Retinal pigment epithelial cell (primary cell): ENCODE data around the gene MROH2A.
A peak's percentile ranks its signal among the peaks of the same experiment; 100 is the strongest.
"Not testable (repeated sequence)": the region's sequence is repeated elsewhere in the genome, so short reads cannot be mapped to it uniquely, and the experiment has no call there.

Experiments
- DNase-seq: peaks from one replicate; pipeline ENCODE4 v3.0.0-alpha.2; 2010; ENCODE audit warnings: low read depth
- H3K4me3 ChIP-seq: 2 replicates; pipeline ENCODE4 v1.5.1; 2011; ENCODE audit warnings: mild to moderate bottlenecking, low read length, control low read depth, moderate library complexity
- TF ChIP-seq, protein P1 (sequence below): conservative IDR thresholded peaks from 2 replicates; pipeline ENCODE4 v1.5.1; 2011; ENCODE audit warnings: low read depth, low read length, control low read depth, inconsistent platforms

Gene MROH2A

DNA sequence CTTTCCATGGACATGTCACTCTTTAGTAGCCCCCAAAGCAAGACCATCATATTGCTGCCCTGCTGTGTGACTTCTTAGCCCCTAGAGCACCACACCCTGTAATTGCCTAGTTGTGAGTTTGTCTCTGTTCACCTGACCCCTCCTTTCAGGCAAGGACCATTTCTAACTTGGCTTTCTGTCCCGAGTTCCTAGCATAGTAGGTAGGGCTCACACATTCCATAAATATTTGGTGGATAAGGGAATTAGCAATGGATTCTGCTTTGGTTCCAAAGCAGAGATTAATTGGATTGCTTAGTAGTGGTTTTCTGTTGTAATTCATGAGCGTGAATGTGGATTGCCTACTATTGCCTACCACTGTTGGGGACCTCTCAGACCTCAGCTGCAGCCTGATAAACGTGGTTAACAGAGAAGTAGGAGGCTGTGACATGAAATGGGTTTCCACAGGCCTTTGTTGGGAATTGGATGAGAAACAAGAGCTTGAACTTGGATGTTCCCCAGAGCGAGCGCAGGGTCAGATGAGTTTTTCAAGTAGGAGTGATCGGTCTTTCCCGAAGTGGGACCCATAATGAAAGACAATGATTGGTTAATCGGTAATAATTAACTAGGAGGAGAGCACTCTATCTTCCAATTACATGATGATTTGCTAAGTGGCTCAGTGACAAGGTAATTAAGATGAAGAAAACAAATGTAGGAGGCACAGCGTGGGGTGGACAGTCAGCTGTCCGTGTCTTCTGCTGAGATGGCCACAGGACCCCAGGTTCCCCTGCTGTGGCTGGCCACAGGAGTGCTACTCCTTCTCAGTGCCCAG lies 31.5 kb upstream of the MROH2A start:
- H3K4me3 ChIP-seq: no peak overlapping the region
- TF ChIP-seq, protein P1, sequence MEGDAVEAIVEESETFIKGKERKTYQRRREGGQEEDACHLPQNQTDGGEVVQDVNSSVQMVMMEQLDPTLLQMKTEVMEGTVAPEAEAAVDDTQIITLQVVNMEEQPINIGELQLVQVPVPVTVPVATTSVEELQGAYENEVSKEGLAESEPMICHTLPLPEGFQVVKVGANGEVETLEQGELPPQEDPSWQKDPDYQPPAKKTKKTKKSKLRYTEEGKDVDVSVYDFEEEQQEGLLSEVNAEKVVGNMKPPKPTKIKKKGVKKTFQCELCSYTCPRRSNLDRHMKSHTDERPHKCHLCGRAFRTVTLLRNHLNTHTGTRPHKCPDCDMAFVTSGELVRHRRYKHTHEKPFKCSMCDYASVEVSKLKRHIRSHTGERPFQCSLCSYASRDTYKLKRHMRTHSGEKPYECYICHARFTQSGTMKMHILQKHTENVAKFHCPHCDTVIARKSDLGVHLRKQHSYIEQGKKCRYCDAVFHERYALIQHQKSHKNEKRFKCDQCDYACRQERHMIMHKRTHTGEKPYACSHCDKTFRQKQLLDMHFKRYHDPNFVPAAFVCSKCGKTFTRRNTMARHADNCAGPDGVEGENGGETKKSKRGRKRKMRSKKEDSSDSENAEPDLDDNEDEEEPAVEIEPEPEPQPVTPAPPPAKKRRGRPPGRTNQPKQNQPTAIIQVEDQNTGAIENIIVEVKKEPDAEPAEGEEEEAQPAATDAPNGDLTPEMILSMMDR: no peak
- peak; percentile 34 for DNase-seq

DNA sequence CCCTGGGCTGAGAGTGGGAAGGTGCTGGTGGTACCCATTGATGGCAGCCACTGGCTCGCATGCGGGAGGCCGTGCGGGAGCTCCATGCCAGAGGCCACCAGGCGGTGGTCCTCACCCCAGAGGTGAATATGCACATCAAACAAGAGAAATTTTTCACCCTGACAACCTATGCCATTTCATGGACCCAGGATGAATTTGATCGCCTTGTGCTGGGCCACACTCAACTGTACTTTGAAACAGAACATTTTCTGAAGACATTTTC lies 30.9 kb upstream of the MROH2A start:
- no peak overlapping the region for H3K4me3 ChIP-seq
- TF ChIP-seq, protein P1: no peak

DNA sequence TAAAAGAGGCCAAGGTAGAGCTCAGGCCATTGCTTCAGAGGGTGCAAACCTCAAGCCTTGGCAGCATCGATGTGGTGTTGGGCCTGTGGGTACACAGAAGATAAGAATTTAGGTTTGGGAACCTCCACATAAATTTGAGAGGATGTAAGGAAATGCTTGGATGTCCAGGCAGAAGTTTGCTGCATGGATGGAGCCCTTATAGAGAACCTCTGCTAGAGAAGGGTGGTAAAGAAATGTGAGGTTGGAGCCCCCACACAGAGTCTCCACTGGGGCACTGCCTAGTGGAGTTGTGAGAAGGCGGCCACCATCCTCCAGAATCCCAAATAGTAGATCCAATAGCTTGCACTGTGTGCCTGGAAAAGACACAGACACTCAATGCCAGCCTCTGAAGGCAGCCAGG lies 27.4 kb upstream of the MROH2A start:
- H3K4me3 ChIP-seq, DNase-seq: not testable (repeated sequence)

More for the DNA sequence above, 30.9 kb upstream of the MROH2A start:
- no peak for DNase-seq

DNA sequence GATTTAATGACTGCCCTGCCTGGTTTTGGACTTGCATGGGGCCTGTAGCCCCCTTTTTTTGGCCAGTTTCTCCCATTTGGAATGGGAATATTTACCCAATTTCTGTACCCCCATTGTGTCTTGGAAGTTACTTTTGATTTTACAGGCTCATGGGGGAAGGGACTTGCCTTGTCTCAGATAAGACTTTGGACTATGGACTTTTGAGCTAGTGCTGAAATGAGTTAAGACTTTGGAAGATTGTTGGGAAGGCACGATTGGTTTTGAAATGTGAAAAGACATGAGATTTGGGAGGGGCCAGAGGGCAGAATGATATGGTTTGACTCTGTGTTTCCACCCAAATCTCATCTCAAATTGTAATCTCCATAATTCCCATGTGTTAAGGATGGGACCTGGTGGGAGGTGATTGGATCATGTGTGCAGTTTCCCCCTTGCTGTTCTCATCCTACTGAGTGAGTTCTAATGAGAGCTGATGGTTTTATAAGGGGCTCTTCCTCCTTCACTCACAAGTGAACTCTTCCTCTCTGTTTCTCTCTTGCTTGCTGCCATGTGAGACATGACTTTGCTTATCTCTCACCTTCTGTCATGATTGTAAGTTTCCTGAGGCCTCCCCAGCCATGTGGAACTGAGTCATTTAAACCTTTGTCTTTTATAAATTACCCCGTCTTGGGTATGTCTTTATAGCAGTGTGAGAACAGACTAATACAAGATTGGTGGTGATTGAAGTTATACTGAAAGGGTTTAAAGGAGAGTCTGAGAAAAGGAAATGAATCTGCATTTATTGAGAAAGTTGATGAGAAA lies 26.7 kb upstream of the MROH2A start:
- not testable (repeated sequence) for DNase-seq, H3K4me3 ChIP-seq

DNA sequence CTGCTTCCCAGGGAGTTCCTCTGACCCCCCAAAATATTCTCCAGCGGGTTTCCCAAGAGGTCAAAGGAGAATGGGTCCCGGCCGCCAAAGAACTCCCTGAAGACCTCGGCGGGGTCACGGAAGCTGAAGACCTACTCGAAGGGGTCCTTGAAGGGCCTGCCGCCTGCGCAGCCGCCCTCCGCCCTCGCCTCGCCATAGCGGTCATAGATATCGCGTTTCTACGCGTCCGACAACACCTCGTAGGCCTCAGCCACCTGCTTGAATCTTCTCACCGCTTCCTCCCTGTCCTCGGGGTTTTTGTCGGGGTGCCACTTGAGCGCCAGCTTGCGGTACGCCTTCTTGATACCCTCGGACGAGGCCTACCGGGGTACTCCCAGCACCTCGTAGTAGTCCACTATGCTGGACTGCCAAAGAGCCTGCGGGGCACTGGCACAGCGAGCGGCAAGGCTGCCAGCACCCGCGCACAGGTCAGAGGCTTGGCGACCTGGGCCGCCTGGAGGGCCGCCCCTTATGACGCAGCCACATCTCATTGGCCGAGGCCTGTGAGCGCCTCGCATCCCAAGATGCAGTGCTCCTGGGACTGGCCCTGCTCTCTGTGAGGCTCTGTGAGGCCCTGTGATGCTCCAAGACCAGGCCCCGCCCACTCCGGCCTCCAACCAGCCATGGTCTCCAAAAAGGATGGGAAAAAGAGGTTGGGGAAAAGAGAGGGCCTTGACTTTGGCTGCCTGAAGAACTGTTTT lies 23.1 kb upstream of the MROH2A start:
- no peak overlapping the region for H3K4me3 ChIP-seq
- TF ChIP-seq, protein P1: no peak
- DNase-seq: no peak

DNA sequence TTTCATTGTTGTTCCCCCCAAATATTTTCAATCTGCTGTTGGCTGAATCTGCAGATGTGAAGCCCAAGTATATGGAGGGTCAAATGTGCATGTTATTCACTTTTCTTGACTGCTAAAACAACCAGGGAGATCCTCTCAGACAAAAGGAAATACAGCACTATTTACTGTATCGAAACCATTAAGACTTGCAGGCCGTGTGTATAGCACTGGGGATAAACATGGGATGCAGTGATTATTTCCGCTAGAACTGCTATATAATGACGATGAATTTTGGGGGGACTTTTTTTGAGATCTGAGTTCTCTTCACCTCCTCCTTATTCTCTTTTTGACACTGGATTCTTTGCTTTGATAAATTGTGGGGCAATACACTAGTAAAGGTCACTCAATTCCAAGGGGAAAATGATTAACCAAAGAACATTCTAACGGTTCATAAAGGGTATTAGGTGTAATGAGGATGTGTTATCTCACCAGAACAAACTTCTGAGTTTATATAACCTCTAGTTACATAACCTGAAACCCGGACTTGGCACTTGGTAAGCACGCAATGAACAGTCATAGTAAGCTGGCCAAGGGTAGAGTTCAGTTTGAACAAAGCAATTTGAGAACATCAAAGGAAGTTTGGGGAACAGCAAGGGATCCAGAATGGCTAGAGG lies 21.6 kb upstream of the MROH2A start:
- no peak for DNase-seq
- no peak overlapping the region for H3K4me3 ChIP-seq
- TF ChIP-seq, protein P1: no peak

DNA sequence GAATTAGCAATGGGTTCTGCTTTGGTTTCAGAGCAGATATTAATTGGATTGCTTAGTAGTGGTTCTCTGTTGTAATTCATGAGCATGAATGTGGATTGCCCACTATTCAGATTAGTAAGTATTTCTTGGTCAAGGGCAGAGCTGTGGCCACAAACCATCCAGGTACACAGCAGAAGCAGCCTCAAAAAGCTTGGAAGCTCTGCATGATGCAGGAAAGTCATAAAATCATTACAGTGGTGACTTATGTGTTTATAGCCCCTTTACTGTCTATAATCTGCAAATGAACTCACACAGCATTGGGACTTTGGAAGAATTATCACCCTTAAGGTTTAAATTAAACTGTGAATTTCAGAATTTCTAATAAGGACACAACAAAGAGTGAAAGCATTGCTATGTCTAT lies 20.0 kb upstream of the MROH2A start:
- H3K4me3 ChIP-seq: no peak overlapping the region
- TF ChIP-seq, protein P1: no peak
- no peak for DNase-seq
